PC-3 (cell line): Measurements from ENCODE around the gene TEX52.
"Not testable (repeated sequence)": the region's sequence is repeated elsewhere in the genome, so short reads cannot be mapped to it uniquely, and the experiment has no call there.

Source experiments
- CTCF ChIP-seq: fragments of 300-600 bp; sonication (generic); conservative IDR thresholded peaks from 2 replicates; pipeline ENCODE4 v1.5.1; 2017; ENCODE audit warnings: antibody characterized with exemption, low read depth, mild to moderate bottlenecking, low read length
- EZH2 ChIP-seq: fragments of 300-600 bp; sonication (generic); IDR thresholded peaks from one replicate; pipeline ENCODE4 v1.6.1; 2017; ENCODE audit warnings: antibody characterized with exemption, mild to moderate bottlenecking, low read length; ENCODE audit not compliant: unreplicated experiment
- EZH2phosphoT487 ChIP-seq: fragments of 300-600 bp; sonication (generic); IDR thresholded peaks from 2 replicates; pipeline ENCODE4 v1.6.1; 2018; ENCODE audit warnings: mild to moderate bottlenecking, antibody characterized with exemption, low read length, borderline replicate concordance

GRCh38 chr12:2868986-2869632, 12.3 kb upstream of the TEX52 start:
- TF ChIP-seq EZH2, CTCF, EZH2phosphoT487: not testable (repeated sequence)
